HEK293 (cell line): Measurements from ENCODE around the gene SCUBE1.
A peak's percentile ranks its signal among the peaks of the same experiment; 100 is the strongest.

Experiments
- BCL11B ChIP-seq: fragments of 450-650 bp; formaldehyde crosslinking; IDR thresholded peaks from 2 replicates; pipeline ENCODE4 v1.5.1; 2016; ENCODE audit warnings: low read depth, missing biosample characterization, missing genetic modification characterization
- SCRT2 ChIP-seq: fragments of 450-650 bp; formaldehyde crosslinking; IDR thresholded peaks from 2 replicates; pipeline ENCODE4 v1.5.1; 2016; ENCODE audit warnings: missing biosample characterization, missing genetic modification characterization
- SP2 ChIP-seq: fragments of 450-650 bp; formaldehyde crosslinking; IDR thresholded peaks from 2 replicates; pipeline ENCODE4 v1.5.1; 2016; ENCODE audit warnings: missing biosample characterization, missing genetic modification characterization
- YY1 ChIP-seq: fragments of 450-650 bp; formaldehyde crosslinking; IDR thresholded peaks from 2 replicates; pipeline ENCODE4 v1.5.1; 2018; ENCODE audit warnings: missing biosample characterization, missing genetic modification characterization
- ZIC2 ChIP-seq: fragments of 450-650 bp; formaldehyde crosslinking; IDR thresholded peaks from 2 replicates; pipeline ENCODE4 v1.5.1; 2016; ENCODE audit warnings: missing biosample characterization, missing genetic modification characterization
- ZNF214 ChIP-seq: fragments of 450-650 bp; formaldehyde crosslinking; IDR thresholded peaks from 2 replicates; pipeline ENCODE4 v1.5.1; 2017; ENCODE audit warnings: missing biosample characterization, mild to moderate bottlenecking, missing genetic modification characterization, borderline replicate concordance
- ZNF302 ChIP-seq: fragments of 450-650 bp; formaldehyde crosslinking; IDR thresholded peaks from 2 replicates; pipeline ENCODE4 v1.5.1; 2016; ENCODE audit warnings: missing biosample characterization, missing genetic modification characterization, low read depth
- ZNF311 ChIP-seq: fragments of 450-650 bp; formaldehyde crosslinking; IDR thresholded peaks from 2 replicates; pipeline ENCODE4 v1.5.1; 2017; ENCODE audit warnings: missing biosample characterization, missing genetic modification characterization, borderline replicate concordance
- ZNF426 ChIP-seq: fragments of 450-650 bp; formaldehyde crosslinking; IDR thresholded peaks from 2 replicates; pipeline ENCODE4 v1.5.1; 2017; ENCODE audit warnings: missing biosample characterization, missing genetic modification characterization, mild to moderate bottlenecking, inconsistent platforms, moderate library complexity
- ZNF48 ChIP-seq: fragments of 450-650 bp; formaldehyde crosslinking; IDR thresholded peaks from 2 replicates; pipeline ENCODE4 v1.5.1; 2016; ENCODE audit warnings: missing biosample characterization, missing genetic modification characterization
- ZNF558 ChIP-seq: fragments of 450-650 bp; formaldehyde crosslinking; IDR thresholded peaks from 2 replicates; pipeline ENCODE4 v1.5.1; 2016; ENCODE audit warnings: missing biosample characterization, missing genetic modification characterization
- ZNF560 ChIP-seq: fragments of 450-650 bp; formaldehyde crosslinking; IDR thresholded peaks from 2 replicates; pipeline ENCODE4 v1.5.1; 2017; ENCODE audit warnings: missing biosample characterization, missing genetic modification characterization, borderline replicate concordance
- ZNF660 ChIP-seq: fragments of 450-650 bp; IDR thresholded peaks from 2 replicates; pipeline ENCODE4 v1.5.1; 2018; ENCODE audit warnings: missing biosample characterization, mild to moderate bottlenecking, missing genetic modification characterization
- ZNF768 ChIP-seq: fragments of 450-650 bp; formaldehyde crosslinking; IDR thresholded peaks from 2 replicates; pipeline ENCODE4 v1.5.1; 2018; ENCODE audit warnings: missing biosample characterization, mild to moderate bottlenecking, missing genetic modification characterization
- ZNF792 ChIP-seq: fragments of 450-650 bp; formaldehyde crosslinking; IDR thresholded peaks from 2 replicates; pipeline ENCODE4 v1.5.1; 2016; ENCODE audit warnings: missing biosample characterization, missing genetic modification characterization
- TF ChIP-seq, protein P1 (sequence below): fragments of 450-650 bp; formaldehyde crosslinking; IDR thresholded peaks from 2 replicates; pipeline ENCODE4 v1.5.1; 2016; ENCODE audit warnings: missing biosample characterization, missing genetic modification characterization
- TF ChIP-seq, protein P2 (sequence below): fragments of 450-650 bp; formaldehyde crosslinking; IDR thresholded peaks from 2 replicates; pipeline ENCODE4 v1.5.1; 2016; ENCODE audit warnings: missing biosample characterization, missing genetic modification characterization
- TF ChIP-seq, protein P3 (sequence below): fragments of 450-650 bp; formaldehyde crosslinking; IDR thresholded peaks from 2 replicates; pipeline ENCODE4 v1.5.1; 2017; ENCODE audit warnings: missing biosample characterization, missing genetic modification characterization
- TF ChIP-seq, protein P4 (sequence below): fragments of 450-650 bp; formaldehyde crosslinking; optimal IDR thresholded peaks from 2 replicates; pipeline ENCODE3; 2016; ENCODE audit warnings: missing biosample characterization, mild to moderate bottlenecking, missing genetic modification characterization
- TF ChIP-seq, protein P5 (sequence below): fragments of 450-650 bp; formaldehyde crosslinking; IDR thresholded peaks from 2 replicates; pipeline ENCODE4 v1.5.1; 2016; ENCODE audit warnings: missing biosample characterization, missing genetic modification characterization, low read depth
- TF ChIP-seq, protein P6 (sequence below): fragments of 450-650 bp; formaldehyde crosslinking; IDR thresholded peaks from 2 replicates; pipeline ENCODE4 v1.5.1; 2016; ENCODE audit warnings: missing biosample characterization, missing genetic modification characterization
- TF ChIP-seq, protein P7 (sequence below): fragments of 450-650 bp; formaldehyde crosslinking; IDR thresholded peaks from 2 replicates; pipeline ENCODE4 v1.5.1; 2016; ENCODE audit warnings: missing biosample characterization, missing genetic modification characterization, borderline replicate concordance

The SCUBE1 gene

DNA sequence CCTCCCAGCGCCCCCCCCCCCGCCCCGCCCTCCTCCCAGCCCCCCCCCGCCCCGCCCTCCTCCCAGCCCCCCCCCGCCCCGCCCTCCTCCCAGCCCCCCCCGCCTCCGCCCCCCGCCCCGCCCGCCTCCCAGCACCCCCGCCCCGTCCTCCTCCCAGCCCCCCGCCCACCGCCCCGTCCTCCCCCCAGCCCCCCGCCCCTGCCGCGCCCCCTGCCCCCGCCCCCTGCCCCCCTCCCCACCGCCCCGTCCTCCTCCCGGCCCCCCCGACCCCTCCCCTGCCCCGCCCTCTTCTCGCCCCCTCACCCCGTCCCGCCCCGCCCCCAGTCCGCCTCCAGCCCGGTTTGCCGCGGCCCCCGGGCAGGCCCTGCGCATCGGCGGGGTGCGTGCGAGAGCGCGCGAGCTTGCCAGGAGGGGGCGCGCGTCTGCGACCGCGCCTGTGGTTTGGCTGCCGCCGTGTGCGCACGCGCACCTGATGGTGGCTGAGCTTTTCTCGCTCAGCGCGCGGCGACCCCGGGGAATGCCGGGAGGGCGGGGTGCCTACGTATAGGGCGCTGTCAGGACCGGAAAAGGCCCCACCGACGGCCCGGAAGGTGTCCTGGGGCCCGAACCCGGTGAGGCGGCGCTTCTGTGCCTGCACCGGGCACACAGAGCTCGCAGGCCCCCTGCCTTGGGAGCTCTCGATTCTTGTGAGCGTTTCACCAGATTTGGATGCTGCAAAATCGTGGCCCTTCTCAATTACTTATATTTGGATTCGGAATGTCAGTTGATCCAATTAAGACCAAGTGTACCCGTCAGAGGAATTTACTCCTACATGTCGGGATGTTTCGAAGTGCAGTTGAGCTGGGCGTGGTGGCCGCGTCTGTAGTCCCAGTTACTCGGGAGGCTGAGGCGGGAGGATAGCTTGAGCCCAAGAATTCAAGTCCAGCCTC is 155.7 kb downstream of the SCUBE1 start (continued):
- TF ChIP-seq ZNF214 (tag by site-specific recombination) (no peak), ZIC2 (tag by site-specific recombination) (peak; percentile 70), ZNF558 (tag by site-specific recombination) (no peak), SP2 (tag by site-specific recombination) (peak; percentile 76), ZNF560 (no peak), ZNF426 (tag by site-specific recombination) (no peak), ZNF48 (no peak), ZNF302 (tag by site-specific recombination) (no peak), SCRT2 (no peak), ZNF768 (no peak), YY1 (tag by site-specific recombination) (peak; percentile 38; the same call in 1 of the 2 replicates), BCL11B (no peak), ZNF792 (tag by site-specific recombination) (no peak), ZNF660 (tag by site-specific recombination) (peak; percentile 90; the same call in 1 of the 2 replicates), ZNF311 (no peak)
- TF ChIP-seq, protein P1, sequence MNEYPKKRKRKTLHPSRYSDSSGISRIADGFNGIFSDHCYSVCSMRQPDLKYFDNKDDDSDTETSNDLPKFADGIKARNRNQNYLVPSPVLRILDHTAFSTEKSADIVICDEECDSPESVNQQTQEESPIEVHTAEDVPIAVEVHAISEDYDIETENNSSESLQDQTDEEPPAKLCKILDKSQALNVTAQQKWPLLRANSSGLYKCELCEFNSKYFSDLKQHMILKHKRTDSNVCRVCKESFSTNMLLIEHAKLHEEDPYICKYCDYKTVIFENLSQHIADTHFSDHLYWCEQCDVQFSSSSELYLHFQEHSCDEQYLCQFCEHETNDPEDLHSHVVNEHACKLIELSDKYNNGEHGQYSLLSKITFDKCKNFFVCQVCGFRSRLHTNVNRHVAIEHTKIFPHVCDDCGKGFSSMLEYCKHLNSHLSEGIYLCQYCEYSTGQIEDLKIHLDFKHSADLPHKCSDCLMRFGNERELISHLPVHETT (tag by site-specific recombination): peak; percentile 66; the same call in 1 of the 2 replicates
- TF ChIP-seq, protein P2, sequence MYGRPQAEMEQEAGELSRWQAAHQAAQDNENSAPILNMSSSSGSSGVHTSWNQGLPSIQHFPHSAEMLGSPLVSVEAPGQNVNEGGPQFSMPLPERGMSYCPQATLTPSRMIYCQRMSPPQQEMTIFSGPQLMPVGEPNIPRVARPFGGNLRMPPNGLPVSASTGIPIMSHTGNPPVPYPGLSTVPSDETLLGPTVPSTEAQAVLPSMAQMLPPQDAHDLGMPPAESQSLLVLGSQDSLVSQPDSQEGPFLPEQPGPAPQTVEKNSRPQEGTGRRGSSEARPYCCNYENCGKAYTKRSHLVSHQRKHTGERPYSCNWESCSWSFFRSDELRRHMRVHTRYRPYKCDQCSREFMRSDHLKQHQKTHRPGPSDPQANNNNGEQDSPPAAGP (tag by site-specific recombination): peak; percentile 82
- TF ChIP-seq, protein P3, sequence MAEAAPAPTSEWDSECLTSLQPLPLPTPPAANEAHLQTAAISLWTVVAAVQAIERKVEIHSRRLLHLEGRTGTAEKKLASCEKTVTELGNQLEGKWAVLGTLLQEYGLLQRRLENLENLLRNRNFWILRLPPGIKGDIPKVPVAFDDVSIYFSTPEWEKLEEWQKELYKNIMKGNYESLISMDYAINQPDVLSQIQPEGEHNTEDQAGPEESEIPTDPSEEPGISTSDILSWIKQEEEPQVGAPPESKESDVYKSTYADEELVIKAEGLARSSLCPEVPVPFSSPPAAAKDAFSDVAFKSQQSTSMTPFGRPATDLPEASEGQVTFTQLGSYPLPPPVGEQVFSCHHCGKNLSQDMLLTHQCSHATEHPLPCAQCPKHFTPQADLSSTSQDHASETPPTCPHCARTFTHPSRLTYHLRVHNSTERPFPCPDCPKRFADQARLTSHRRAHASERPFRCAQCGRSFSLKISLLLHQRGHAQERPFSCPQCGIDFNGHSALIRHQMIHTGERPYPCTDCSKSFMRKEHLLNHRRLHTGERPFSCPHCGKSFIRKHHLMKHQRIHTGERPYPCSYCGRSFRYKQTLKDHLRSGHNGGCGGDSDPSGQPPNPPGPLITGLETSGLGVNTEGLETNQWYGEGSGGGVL (tag by site-specific recombination): peak; percentile 73
- TF ChIP-seq, protein P4, sequence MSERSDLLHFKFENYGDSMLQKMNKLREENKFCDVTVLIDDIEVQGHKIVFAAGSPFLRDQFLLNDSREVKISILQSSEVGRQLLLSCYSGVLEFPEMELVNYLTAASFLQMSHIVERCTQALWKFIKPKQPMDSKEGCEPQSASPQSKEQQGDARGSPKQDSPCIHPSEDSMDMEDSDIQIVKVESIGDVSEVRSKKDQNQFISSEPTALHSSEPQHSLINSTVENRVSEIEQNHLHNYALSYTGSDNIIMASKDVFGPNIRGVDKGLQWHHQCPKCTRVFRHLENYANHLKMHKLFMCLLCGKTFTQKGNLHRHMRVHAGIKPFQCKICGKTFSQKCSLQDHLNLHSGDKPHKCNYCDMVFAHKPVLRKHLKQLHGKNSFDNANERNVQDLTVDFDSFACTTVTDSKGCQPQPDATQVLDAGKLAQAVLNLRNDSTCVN (tag by site-specific recombination): peak; percentile 93
- TF ChIP-seq, protein P5, sequence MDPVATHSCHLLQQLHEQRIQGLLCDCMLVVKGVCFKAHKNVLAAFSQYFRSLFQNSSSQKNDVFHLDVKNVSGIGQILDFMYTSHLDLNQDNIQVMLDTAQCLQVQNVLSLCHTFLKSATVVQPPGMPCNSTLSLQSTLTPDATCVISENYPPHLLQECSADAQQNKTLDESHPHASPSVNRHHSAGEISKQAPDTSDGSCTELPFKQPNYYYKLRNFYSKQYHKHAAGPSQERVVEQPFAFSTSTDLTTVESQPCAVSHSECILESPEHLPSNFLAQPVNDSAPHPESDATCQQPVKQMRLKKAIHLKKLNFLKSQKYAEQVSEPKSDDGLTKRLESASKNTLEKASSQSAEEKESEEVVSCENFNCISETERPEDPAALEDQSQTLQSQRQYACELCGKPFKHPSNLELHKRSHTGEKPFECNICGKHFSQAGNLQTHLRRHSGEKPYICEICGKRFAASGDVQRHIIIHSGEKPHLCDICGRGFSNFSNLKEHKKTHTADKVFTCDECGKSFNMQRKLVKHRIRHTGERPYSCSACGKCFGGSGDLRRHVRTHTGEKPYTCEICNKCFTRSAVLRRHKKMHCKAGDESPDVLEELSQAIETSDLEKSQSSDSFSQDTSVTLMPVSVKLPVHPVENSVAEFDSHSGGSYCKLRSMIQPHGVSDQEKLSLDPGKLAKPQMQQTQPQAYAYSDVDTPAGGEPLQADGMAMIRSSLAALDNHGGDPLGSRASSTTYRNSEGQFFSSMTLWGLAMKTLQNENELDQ (tag by site-specific recombination): no peak
- TF ChIP-seq, protein P6, sequence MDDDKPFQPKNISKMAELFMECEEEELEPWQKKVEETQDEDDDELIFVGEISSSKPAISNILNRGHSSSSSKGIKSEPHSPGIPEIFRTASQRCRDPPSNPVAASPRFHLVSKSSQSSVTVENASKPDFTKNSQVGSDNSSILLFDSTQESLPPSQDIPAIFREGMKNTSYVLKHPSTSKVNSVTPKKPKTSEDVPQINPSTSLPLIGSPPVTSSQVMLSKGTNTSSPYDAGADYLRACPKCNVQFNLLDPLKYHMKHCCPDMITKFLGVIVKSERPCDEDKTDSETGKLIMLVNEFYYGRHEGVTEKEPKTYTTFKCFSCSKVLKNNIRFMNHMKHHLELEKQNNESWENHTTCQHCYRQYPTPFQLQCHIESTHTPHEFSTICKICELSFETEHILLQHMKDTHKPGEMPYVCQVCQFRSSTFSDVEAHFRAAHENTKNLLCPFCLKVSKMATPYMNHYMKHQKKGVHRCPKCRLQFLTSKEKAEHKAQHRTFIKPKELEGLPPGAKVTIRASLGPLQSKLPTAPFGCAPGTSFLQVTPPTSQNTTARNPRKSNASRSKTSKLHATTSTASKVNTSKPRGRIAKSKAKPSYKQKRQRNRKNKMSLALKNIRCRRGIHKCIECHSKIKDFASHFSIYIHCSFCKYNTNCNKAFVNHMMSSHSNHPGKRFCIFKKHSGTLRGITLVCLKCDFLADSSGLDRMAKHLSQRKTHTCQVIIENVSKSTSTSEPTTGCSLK (tag by site-specific recombination): no peak
- TF ChIP-seq, protein P7, sequence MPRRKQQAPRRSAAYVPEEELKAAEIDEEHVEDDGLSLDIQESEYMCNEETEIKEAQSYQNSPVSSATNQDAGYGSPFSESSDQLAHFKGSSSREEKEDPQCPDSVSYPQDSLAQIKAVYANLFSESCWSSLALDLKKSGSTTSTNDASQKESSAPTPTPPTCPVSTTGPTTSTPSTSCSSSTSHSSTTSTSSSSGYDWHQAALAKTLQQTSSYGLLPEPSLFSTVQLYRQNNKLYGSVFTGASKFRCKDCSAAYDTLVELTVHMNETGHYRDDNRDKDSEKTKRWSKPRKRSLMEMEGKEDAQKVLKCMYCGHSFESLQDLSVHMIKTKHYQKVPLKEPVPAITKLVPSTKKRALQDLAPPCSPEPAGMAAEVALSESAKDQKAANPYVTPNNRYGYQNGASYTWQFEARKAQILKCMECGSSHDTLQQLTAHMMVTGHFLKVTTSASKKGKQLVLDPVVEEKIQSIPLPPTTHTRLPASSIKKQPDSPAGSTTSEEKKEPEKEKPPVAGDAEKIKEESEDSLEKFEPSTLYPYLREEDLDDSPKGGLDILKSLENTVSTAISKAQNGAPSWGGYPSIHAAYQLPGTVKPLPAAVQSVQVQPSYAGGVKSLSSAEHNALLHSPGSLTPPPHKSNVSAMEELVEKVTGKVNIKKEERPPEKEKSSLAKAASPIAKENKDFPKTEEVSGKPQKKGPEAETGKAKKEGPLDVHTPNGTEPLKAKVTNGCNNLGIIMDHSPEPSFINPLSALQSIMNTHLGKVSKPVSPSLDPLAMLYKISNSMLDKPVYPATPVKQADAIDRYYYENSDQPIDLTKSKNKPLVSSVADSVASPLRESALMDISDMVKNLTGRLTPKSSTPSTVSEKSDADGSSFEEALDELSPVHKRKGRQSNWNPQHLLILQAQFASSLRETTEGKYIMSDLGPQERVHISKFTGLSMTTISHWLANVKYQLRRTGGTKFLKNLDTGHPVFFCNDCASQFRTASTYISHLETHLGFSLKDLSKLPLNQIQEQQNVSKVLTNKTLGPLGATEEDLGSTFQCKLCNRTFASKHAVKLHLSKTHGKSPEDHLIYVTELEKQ (tag by site-specific recombination): no peak
